ENCODE results near the gene SSB.
"Not testable (repeated sequence)": the region's sequence is repeated elsewhere in the genome, so short reads cannot be mapped to it uniquely, and the experiment has no call there.

Gene SSB

DNA sequence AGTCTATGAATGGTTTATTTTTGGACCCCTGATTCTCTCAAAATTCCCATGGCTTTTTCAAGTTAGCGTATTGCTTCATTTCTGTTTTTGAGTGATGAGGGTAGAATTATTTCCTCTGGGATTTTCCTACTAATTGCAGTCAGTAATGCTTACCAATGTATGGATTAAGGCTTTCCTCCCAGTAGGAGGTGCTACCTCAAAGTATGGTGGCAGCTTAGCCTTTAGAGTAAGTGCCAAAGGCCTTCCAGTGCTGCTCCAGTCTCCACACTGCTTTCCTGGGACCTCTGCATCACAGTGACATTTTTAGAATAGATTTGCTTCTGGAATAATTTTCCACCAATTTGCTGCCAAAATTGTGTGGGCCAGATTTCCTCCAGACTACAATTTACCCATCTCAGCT is 16.2 kb upstream of the SSB start:
- no peak for DNase-seq (ENCODE audit: low spot score)

GRCh38 chr2:169790581-169790980 is 8.1 kb upstream of the SSB start:
- DNase-seq (ENCODE audit: low spot score), result no peak

GRCh38 chr2:169795181-169795580 is 3.5 kb upstream of the SSB start:
- no peak for DNase-seq (ENCODE audit: low spot score)

DNA sequence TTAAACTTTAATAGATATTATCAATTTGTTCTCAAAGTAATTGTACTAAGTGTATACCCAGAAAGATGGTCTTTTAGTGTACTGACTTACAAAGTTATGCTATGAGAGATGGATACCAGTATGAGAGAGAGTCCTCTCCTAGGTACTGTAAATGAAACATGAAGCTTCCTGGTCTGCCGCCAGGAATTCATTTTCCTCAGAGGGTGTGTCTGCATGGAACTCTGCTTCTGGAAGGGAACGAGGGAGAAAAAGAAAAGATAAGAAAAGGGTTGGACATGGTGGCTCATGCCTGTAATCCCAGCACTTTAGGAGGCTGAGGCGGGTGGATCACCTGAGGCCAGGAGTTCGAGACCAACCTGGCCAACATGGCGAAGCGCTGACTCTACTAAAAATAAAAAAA is 2.2 kb upstream of the SSB start:
- no peak for DNase-seq (ENCODE audit: low spot score)

DNA sequence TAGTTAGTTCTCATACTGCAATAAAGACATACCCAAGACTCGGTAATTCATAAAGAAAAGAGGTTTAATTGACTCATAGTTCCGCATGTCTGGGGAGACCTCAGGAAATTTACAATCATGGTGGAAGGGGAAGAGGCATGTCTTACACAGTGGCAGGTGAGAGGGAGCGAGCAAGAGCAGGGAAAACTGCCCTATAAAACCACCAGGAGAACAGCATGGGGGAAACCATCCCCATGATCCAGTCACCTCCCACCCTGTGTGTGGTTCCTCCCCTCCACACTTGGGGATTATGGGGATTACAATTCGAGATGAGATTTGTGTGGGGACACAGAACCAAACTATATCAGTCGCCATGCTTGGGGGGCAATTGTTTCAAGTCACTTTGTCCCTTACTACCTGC is 1.1 kb upstream of the SSB start:
- no peak for DNase-seq (ENCODE audit: low spot score)

- no peak for DNase-seq (ENCODE audit: low spot score)
Measured at GRCh38 chr2:169798397-169798717, 314 bp upstream of the SSB start.

DNA sequence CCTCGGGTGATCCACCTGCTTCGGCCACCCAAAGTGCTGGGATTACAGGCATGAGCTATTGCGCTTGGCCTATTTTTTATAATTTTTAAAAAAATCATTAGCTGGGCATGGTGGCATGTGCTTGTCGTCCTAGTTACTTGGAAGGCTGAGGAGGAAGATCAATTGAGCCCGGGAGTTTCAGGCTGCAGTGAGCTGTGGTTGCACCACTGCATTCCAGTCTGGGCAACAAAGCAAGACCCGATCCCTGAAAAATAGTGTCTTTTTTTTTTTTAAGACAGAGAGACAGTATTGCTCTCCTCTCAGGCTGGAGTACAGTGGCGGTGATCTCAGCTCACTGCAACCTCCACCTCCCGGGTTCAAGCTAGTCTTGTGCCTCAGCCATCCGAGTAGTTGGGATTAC is 4.8 kb downstream of the SSB start:
- DNase-seq (ENCODE audit: low spot score), result no peak

DNA sequence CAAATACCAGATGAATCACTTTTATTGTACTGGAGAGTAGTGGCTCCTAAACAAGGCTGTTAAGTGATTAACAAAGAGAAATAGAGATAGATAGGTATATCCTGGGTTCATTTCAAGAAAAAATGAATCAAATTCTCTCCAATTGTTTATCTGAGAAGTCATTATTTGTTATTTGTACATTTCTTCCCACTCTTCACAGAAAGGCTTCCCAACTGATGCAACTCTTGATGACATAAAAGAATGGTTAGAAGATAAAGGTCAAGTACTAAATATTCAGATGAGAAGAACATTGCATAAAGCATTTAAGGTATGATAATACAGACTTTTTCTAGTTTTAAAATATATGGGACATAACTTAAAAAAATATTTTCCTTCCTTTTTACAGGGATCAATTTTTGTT is 7.9 kb downstream of the SSB start:
- DNase-seq (ENCODE audit: low spot score), result no peak

DNA sequence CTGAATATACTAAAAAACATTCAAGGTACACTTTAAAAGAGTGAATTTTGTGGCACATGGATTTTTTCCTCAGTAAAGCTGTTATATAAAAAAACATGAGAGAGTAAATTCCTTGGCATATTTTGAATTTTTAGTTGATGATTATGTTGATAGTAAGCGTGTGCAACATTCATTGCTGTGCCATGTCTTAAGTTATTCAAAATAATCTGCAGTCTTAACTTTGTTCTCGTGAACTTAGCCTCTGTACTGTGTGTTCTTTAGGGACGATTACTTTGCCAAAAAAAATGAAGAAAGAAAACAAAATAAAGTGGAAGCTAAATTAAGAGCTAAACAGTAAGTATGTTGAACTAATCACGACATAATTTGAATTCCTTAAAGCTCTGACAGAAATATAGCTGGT is 9.6 kb downstream of the SSB start:
- no peak for DNase-seq (ENCODE audit: low spot score)

GRCh38 chr2:169815849-169816248 is 17.2 kb downstream of the SSB start:
- DNase-seq (ENCODE audit: low spot score), result peak; percentile 53

GRCh38 chr2:169816961-169817360 is 18.3 kb downstream of the SSB start:
- DNase-seq (ENCODE audit: low spot score), result not testable (repeated sequence)

DNA sequence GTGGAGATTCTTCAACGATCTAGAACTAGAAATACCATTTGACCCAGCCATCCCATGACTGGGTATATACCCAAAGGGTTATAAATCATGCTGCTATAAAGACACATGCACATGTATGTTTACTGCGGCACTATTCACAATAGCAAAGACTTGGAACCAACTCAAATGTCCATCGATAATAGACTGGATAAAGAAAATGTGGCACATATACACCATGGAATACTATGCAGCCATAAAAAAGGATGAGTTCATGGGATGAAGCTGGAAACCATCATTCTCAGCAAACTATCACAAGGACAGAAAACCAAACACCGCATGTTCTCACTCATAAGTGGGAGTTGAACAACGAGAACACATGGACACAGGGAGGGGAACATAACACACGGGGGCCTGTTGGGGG is 18.7 kb downstream of the SSB start:
- not testable (repeated sequence) for DNase-seq (ENCODE audit: low spot score)

DNA sequence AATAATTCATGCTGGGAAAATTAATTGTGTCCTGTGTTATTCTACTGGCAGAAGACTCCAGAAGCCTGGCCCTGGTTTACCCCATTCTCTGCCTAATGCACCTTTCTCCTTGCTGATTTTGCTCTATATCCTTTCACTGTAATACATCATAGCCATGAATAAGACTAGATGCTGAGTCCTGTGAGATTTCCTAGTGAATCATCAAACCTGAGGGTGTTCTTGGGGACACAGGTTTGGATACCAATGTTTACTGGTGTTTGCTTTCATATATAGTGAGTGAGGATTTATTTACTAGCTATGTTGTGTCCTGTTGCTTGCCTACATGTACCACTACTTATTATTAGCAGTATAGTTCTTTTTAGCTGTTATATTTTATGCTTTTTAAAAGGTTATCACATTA is 19.6 kb downstream of the SSB start:
- DNase-seq (ENCODE audit: low spot score), result no peak

- no peak for DNase-seq (ENCODE audit: low spot score)
Measured at GRCh38 chr2:169819106-169819505, 20.4 kb downstream of the SSB start.

GRCh38 chr2:169820101-169820500 is 21.4 kb downstream of the SSB start:
- peak; percentile 54 for DNase-seq (ENCODE audit: low spot score)

- no peak for DNase-seq (ENCODE audit: low spot score)
Measured at GRCh38 chr2:169822036-169822435, 23.4 kb downstream of the SSB start.

GRCh38 chr2:169822785-169823392 is 24.2 kb downstream of the SSB start:
- DNase-seq (ENCODE audit: low spot score), result no peak

GRCh38 chr2:169823996-169824372 is 25.3 kb downstream of the SSB start:
- no peak for DNase-seq (ENCODE audit: low spot score)

DNA sequence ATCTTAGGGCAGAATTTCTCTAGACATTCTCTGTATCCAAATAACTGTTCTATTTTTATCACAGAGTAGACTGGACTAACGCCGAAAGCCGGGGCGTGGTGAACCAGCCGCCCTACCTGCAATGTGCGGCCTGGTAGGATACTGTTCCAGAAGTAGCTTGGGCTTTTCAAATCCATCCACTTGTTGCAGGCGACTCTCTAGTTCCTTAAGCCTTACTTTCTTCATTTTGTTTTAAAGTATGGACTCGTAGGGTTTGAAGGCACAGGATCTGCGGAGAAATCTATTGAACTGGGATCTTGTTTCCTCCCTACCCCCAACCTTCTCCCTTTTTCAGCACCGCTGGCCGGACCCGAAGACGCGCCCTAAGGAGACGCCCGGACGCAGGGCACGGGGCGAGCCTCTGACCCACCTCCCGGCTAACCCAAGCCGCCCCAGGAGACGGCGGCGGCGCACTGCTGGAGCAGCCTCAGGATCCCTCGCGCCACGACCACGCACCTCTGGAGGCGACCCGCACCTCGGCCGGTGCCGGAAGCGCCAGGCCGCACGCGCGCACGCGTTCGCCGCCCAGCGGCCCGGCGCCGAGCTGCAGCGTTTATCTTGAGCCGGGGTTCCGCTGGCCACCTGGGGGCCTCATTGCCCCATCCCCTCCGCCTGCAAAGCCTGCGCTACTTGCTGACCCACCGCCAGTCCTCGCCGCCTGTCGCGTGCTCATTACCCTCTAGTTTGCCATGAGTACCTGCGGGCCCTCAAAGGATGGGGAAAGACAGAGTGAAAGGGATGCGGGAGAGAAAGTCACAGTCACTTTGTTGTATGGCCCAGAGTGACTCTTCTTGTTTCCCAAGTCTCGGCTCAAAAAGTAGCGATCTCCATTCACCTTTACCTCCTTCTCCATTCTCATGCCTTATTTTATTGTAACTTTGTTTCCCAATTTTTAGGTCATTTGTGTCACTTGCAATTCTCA is 26.0 kb downstream of the SSB start, which contains the start of gene METTL5:
Gene METTL5, minus strand, starts transcription at position 533 of the 961 bp plus-strand sequence. Its CDS starts 308 bp downstream, at position 225.
- DNase-seq (ENCODE audit: low spot score), result peak; percentile 81

- peak; percentile 92 for DNase-seq (ENCODE audit: low spot score)
Measured at GRCh38 chr2:169827272-169828140, 28.8 kb downstream of the SSB start, which contains the start of gene UBR3. UBR3 (plus strand) TSS chr2:169827454; CDS start chr2:169827508, 54 bp downstream.

DNA sequence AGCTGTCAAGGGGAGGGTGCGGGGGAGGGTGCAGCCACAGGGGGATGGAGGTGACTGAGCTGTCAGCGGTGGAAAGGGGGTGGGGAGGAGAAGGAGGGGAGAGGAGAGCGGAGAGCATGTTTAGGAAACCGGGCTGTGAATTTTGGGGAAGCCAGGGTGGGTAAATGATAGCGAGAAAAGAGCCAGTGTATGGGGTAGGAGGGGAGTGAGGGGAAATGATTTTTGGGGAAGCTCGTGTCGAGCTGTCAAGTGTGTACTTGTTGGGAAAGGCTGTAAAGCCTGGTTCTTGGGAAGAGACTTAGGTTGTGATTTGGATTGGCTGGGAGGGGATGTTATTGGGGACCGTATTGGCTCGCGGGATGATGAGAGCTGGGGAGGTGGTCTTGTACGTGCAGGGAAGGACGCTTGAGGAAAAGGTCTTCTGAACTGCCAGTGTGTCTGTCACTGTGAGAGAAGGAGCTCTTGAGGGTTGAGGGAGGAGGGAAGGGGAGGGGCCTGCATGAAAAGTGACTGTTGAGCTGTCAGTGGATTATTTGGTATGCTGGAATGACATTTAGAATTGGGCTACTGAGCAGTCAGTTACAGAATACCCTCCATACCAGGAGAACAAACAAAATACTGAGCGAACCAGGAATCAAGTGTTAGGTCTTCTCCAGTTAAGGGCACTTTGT is 29.6 kb downstream of the SSB start:
- DNase-seq (ENCODE audit: low spot score), result peak; percentile 57

DNA sequence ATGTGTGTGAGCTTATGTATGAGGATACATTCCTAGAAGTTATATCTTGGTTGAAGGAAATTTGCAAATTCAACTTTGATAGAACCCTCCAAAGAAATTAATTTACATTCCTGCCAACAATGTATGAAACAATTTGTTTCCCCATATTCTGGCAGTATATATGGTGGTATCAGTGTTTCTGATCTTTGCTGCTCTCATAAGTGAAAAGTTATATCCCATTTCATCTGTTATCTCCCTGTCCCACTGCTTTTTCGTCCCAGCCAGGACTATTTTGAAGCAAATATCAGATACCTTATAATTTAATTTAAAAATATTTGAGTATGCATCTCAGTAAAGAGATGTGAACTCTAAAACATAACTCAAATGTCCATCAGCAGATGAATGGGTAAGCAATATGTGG is 35.7 kb downstream of the SSB start:
- DNase-seq (ENCODE audit: low spot score), result no peak

Measured in SW480 (cell line).